HG03378 (cell line): Measurements from ENCODE around the gene RBM27.
"Not testable (repeated sequence)": the region's sequence is repeated elsewhere in the genome, so short reads cannot be mapped to it uniquely, and the experiment has no call there.

Experiments
- ATAC-seq: cut with Tn5 transposase; IDR thresholded peaks from one replicate; pipeline ENCODE4 v1.9.1; 2021; ENCODE audit warnings: mild to moderate bottlenecking, moderate library complexity; ENCODE audit not compliant: unreplicated experiment

The RBM27 gene

DNA sequence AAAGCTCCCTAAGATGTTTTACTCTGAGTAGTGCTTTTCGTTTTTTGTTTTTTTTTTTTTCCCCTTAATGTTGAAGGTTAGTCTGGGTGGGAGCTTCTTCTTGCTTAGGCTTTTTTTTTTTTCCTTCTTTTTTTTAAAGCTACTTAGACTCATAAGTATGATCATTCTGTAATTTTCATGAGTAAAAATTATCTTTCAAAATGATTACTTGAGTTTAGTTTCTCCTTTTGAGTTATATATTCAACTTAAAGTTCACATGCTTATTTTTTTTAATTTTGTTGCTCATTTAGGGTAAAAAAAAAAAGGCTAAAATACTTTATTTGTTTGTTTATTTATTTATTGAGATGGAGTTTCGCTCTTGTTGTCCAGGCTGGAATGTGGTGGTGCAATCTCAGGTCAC, 2.9 kb downstream of the RBM27 start:
- ATAC-seq, result no peak

DNA sequence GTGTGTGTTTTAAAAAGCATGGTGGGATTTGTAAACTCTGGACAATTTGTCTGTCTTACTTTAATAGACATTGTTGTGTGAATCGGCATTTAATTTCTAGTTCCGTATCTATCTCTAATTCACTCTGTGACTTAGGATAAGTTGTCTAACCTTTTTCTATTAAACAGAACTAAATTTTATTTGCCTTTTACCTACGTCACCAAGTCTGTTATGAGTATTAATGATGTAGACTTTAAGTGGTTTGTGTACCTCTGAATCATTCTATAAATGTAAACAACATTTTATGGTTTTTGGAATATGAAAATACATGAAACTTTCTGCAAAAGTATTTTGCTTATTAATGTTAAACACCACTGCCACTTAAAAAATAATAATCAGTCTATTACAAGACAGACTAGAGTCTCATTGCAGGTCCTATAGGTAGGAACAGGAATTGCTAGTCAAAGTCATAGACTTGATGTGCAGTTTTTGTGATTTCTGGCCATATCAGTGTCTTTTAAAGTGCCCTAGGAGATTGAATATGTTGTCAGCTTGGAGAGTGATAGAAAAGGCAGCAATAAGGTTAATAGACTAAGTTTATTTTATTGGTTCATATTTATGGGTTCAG, 5.6 kb downstream of the RBM27 start:
- ATAC-seq, result no peak

DNA sequence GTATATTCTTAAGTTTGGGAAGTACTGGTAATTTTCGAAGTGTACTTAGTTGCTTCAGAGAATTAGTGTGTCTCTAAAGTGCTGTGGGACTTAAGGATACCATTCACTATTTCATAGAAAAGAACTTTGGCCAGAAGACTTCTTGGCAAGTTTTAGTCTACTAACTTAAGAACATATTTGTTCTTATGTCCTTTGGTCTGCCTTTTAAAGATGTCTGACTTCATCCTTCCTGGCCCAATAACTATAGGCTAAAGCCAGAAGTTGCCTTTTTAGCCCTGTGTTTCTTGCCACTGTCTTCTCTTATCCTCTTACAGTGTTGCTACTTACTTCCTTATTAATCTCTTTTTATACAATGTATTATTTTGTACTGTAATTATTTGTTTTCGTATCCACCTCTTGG, 6.3 kb downstream of the RBM27 start:
- ATAC-seq, result no peak

DNA sequence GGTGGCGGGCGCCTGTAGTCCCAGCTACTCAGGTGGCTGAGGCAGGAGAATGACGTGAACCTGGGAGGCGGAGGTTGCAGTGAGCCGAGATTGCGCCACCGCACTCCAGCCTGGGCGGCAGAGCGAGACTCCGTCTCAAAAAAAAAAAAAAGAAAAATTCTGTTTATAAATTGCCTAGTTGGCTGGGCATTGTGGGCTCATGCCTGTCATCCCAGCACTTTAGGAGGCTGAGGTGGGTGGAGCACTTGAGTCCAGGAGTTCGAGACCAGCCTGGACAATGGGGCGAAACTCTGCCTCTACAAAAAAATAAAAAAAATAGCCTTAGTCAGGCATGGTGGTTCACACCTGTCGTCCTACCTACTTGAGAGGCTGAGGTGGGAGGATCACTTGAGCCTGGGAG, 7.4 kb downstream of the RBM27 start:
- not testable (repeated sequence) for ATAC-seq

DNA sequence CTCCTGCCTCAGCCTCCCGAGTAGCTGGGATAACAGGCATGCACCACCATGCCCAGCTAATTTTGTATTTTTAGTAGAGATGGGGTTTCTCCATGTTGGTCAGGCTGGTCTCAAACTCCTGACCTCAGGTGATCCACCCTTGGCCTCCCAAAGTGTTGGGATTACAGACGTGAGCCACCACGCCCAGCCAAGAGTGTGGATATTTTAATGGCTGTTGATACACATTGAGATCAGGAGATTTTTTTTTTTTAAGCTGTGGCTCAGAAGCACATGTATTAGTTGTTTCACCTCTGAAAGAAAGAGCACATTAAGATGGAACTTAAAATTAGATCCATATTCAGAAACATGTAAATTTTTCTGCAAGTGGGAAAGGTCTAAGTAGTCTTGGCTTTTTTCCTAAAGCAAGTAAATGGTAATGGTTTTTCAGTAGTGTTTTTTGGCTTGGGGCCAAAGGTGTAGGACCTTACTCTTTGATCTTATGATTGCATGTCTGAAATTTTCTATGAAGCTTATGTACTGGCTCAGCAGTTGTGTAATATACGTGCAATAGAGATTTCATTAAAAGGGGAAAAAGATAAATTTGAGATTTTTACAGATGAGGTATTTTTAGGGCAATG, 9.9 kb downstream of the RBM27 start:
- ATAC-seq, result no peak

DNA sequence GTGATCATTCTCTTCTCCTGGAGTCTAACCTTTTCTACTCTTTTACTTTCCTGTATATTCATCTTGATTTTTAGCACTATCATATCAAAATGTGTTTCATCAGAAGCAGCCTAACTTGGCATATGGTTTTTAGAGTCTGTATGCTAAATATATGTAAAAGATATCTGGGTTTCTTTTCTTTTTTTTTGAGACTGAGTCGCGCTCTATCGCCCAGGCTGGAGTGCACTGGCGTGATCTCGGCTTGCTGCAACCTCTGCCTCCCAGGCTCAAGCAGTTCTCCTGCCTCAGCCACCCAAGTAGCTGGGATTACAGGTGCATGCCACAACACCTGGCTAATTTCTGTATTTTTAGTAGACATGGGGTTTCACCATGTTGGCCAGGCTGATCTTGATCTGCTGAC, 11.5 kb downstream of the RBM27 start:
- ATAC-seq, result not testable (repeated sequence)

DNA sequence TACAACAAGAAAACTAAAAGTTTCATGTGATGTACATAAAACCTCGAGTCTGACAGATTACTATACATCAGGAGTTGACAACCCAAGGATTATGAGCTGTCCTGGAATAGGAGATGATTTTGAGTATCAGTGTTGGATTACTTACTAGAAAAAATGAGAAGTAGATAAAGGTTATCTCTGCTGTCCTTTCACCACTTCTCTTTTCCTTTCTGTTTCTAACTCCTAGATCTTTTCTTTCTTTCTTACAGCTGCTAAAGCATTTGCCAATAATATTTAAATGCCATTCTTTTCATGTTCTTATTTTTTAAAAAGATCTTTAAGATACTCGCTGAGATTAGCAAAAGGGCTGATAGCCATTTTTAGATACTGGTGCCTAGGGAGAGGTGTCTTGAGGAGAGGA, 14.8 kb downstream of the RBM27 start:
- no peak for ATAC-seq

DNA sequence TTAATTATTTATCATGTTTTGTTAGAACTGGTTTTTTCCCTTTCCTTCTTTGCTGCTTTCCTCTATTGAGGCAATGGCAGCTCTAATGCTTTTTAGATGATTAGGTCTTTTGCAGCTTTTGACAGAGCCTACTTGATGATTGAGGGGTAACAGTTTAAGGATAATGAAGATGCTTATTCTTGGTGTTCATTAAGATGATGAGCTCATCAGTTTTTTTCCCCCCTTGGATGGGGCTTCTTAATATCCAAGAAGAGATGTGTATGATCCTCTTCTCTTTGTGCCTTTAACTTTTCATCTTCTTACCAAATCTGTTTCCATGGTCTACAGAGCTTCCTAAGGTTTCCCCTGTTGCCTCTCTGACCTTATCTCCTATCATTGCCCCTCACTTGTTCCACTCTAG, 15.8 kb downstream of the RBM27 start:
- ATAC-seq, result no peak

DNA sequence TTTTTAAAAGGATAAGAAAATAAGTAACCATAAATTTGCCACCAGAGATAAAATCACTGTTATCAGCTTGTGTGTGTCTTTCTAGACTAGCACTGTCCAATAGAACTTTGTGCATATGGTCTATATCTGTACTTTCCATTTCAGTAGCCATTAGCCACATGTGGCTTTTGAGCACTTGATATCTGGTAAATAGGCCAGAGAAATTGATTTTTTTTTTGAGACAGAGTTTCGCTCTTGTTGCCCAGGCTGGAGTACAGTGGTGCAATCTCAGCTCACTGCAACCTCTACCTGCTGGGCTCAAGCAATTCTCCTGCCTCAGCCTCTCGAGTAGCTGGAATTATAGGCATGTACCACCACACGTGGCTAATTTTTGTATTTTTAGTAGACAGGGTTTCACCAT, 17.8 kb downstream of the RBM27 start:
- no peak for ATAC-seq

DNA sequence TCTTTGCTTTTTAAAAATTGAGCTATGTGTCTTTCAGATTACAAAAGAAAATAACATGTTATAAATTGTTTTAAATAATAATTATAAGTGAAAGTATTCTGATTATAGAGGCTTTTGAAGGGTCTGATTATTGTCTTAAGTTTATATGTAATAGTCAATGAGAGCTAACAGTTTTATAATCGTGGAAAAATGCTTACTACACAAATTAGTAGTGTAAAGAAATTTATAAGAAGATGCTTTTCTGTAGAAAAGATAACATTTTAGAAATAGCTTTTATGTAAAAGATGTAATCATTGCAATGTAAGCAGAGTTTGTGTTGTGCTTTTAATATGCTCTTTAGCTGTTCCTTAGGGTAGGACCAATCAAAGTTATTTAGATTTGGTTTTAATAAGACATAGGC, 18.6 kb downstream of the RBM27 start:
- no peak for ATAC-seq

DNA sequence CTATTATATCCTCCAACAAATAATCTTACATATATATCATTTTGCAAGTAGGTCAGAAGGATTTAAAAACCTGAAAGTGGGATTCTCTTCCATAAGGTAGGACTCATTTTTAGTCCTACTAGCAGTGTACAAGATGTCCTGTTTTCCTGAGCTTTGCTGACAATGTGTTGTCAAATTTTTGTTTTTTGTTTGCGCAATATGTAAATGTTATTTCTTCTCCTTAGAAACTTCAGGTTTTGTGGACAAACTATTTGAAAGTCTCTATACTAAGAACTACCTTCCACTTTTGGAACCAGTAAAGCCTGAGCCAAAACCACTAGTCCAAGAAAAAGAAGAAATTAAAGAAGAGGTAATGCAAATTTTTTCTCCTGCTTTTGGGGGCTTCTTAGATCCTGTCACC, 19.8 kb downstream of the RBM27 start:
- ATAC-seq, result no peak

DNA sequence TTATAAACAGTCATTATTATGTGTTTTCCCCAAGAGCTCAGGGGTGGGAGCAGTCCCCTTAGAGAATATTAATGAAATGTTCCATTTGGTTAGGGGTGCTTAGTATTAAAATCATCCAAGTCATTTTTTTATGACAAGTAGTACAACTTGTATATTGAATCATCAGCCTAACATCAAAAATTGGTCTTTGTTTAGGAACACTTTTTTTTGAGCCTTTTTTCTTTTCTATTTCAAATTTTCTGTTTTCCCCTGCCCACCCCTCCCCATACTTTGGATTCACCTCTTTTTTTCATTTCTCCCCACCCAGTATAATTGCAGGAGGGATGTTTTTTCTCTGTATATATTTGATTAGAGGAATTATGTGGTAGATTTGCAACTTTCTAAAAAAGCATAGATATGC, 25.8 kb downstream of the RBM27 start:
- ATAC-seq, result no peak

DNA sequence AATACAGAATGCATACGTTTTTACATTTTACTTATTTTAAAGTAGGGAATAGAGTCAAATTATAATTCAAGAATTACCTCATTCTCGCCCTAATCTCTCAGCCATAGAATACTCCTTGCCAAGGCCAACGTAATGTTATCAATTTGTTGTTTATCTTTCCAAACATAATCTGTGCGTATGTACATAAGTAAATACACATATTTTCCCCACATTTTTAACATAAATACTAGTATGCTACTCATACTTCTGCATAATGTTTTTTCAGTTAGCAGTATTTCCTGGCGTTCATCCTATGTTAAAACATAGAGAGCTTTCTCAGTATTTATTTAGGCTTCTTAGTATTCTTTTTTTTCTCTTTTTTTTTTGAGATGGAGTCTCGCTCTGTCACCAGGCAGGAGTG, 28.8 kb downstream of the RBM27 start:
- ATAC-seq, result no peak

DNA sequence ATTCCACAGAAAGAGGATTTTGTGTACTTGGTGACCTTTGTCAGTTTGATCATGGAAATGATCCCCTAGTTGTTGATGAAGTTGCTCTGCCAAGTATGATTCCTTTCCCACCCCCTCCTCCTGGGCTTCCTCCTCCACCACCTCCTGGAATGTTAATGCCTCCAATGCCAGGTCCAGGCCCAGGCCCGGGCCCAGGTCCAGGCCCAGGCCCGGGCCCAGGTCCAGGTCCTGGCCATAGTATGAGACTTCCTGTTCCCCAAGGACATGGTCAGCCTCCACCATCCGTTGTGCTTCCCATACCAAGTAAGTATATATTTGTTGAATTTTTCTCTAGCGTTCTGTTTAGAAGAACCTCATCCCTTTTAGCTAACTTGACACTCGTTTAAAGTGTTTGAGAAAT, 30.0 kb downstream of the RBM27 start:
- ATAC-seq, result no peak

DNA sequence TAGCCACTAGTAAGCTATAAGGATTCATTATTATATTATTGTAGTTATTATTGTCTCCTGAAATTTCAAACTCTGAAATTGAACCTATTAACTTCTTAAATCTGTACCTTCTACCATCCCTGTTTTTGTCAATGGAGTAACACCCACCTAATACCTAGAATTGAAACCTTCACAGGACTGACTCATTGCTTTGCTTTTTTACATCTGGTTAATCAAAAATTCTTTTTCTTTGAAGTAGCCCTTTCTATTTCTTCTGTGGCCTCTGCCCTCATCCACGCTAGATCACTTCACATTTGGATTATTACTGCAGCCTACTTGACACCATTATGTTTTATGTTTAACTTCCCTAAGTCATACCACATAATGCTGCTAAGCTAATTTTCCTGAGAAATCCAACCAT, 35.6 kb downstream of the RBM27 start:
- peak; percentile 80 for ATAC-seq

DNA sequence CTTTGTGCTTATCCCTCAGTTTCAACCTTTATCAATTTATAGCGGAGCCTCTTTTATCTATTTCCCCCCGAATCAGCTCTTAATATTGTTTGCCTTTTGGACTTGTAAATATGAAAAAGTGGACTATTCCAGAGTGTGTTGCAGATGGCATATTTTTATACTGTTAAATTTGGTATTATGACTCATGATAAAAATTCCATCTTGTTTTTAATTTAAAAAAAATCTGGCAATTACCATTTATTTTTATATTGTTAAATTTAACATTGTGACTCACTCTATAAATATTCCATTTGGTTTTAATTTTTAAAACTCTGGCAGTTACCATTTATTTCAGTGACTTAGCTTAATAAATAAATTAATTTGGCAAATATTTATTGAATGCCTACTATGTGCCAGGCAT, 37.5 kb downstream of the RBM27 start:
- ATAC-seq, result no peak

DNA sequence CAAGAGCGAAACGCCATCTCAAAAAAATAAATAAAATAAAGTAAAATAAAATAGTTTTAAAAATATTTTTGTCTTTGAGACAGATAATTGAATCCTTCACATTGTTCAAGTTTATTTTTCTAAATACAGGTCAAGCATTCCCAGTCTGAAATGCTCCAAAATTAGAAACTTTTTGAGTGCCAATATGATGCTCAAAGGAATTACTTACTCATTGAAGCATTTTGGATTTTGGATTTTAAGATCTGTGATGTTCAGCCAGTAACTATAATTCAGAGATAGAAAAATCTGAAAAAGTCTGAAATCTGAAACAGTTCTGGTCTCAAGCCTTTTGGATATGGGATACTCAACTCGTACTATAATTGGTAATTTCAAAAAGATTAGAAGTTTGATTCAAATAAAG, 39.8 kb downstream of the RBM27 start:
- ATAC-seq, result no peak

DNA sequence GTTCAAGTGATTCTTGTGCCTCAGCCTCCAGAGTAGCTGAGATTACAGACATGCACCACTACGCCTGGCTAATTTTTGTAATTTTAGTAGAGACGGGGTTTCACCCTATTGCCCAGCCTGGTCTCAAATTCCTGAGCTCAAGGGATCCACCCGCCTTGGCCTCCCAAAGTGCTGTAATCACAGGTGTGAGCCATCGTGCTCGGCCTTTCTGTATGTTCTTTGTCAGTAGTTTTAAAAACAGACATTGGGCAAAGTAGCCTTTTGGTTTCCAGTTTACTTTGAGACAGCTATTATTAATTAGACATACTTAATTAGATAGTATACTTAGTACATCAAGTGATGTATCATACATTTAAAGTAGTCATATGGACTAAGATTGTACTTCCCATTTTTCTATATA, 45.2 kb downstream of the RBM27 start:
- no peak for ATAC-seq

DNA sequence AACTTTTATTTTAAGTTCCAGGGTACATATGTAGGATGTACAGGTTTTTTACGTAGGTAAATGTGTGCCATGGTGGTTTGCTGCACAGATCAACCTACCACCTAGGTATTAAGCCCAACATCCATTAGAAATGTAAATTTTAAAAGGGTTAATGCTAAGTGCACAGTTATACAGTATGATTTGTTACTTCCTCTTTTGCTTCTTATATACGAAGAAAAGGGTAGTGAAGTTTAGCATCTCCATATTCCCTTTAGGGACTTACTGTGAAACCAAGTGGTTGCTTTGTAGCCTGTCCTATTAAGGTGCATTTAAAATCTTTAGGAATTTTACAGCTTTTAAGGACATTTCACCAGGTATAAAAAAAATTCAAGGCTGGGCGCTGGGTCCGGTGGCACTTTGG, 46.4 kb downstream of the RBM27 start:
- peak; percentile 73 for ATAC-seq
